HepG2 (cell line): ENCODE results near the gene RGL3. TPM values are rescaled to one million over a fixed set of nuclear protein-coding genes. Genes with fewer than 3 reads are reported as not detected.

Source experiments
- E2F1 ChIP-seq: sonication (generic); formaldehyde crosslinking; IDR thresholded peaks from 2 replicates; pipeline ENCODE4 v1.5.0; 2020; ENCODE audit warnings: missing genetic modification reagents
- GTF2F1 ChIP-seq: fragments of 150-350 bp; IDR thresholded peaks from 2 replicates; pipeline ENCODE4 v1.6.1; 2014; ENCODE audit warnings: low read length
- HIVEP1 ChIP-seq: sonication (generic); formaldehyde crosslinking; IDR thresholded peaks from 2 replicates; pipeline ENCODE4 v1.4.0; 2020; ENCODE audit warnings: mild to moderate bottlenecking, missing genetic modification reagents
- KDM4B ChIP-seq: sonication (generic); formaldehyde crosslinking; IDR thresholded peaks from 2 replicates; pipeline ENCODE4 v1.4.0; 2020; ENCODE audit warnings: missing genetic modification reagents
- KMT2B ChIP-seq: IDR thresholded peaks from 2 replicates; pipeline ENCODE4 v1.6.1; 2016; ENCODE audit warnings: missing genetic modification reagents, missing compliant biosample characterization
- NR1H2 ChIP-seq: sonication (generic); formaldehyde crosslinking; IDR thresholded peaks from 2 replicates; pipeline ENCODE4 v1.8.1; 2022; ENCODE audit warnings: low read depth, missing genetic modification reagents, borderline replicate concordance
- NRL ChIP-seq: sonication (generic); formaldehyde crosslinking; IDR thresholded peaks from 2 replicates; pipeline ENCODE4 v1.5.0; 2020; ENCODE audit warnings: missing genetic modification reagents, mild to moderate bottlenecking, moderate library complexity, borderline replicate concordance
- PATZ1 ChIP-seq: sonication (generic); formaldehyde crosslinking; IDR thresholded peaks from 2 replicates; pipeline ENCODE4 v1.4.0; 2020; ENCODE audit warnings: missing genetic modification reagents
- REXO4 ChIP-seq: sonication (generic); formaldehyde crosslinking; IDR thresholded peaks from 2 replicates; pipeline ENCODE4 v1.8.0; 2022; ENCODE audit warnings: missing genetic modification reagents, mild to moderate bottlenecking, borderline replicate concordance
- SALL1 ChIP-seq: sonication (generic); formaldehyde crosslinking; IDR thresholded peaks from 2 replicates; pipeline ENCODE4 v1.8.0; 2022; ENCODE audit warnings: mild to moderate bottlenecking, missing genetic modification reagents
- SETDB1 ChIP-seq: sonication (generic); formaldehyde crosslinking; IDR thresholded peaks from 2 replicates; pipeline ENCODE4 v1.5.1; 2020; ENCODE audit warnings: missing genetic modification reagents, mild to moderate bottlenecking, borderline replicate concordance
- SKI ChIP-seq: fragments of 450-650 bp; IDR thresholded peaks from one replicate; pipeline ENCODE4 v1.6.1; 2018; ENCODE audit warnings: mild to moderate bottlenecking; ENCODE audit not compliant: partially characterized antibody
- ZEB1 ChIP-seq: IDR thresholded peaks from 2 replicates; pipeline ENCODE4 v1.6.1; 2012; ENCODE audit warnings: mild to moderate bottlenecking, low read depth, inconsistent platforms; ENCODE audit not compliant: insufficient replicate concordance
- ZFP36 ChIP-seq: fragments of 150-350 bp; IDR thresholded peaks from 2 replicates; pipeline ENCODE4 v1.6.1; 2018; ENCODE audit warnings: borderline replicate concordance, low read length, low read depth; ENCODE audit not compliant: partially characterized antibody
- ZNF331 ChIP-seq: sonication (generic); formaldehyde crosslinking; IDR thresholded peaks from 2 replicates; pipeline ENCODE4 v1.4.0; 2020; ENCODE audit warnings: missing genetic modification reagents
- ZNF598 ChIP-seq: sonication (generic); formaldehyde crosslinking; IDR thresholded peaks from 2 replicates; pipeline ENCODE4 v1.5.1; 2020; ENCODE audit warnings: mild to moderate bottlenecking, missing genetic modification reagents, borderline replicate concordance
- ZNF883 ChIP-seq: sonication (generic); formaldehyde crosslinking; IDR thresholded peaks from 2 replicates; pipeline ENCODE4 v1.5.1; 2020; ENCODE audit warnings: mild to moderate bottlenecking, missing genetic modification reagents; ENCODE audit errors: not compliant biosample characterization
- polyA plus RNA-seq, 8 experiments: library from polyadenylated mRNA; depleted of rRNA in 3 of 8; stranded (reverse) in 7 of 8; unstranded in 1 of 8; fragments of >200 nt; fragmentation: Illumina TruSeq in 4 of 8; extraction: Trizol in 4 of 8; gene quantifications; 2 replicates each; pipeline versions ENCODE4 v1.2.1 to v1.2.3, GENCODE V29; 2011 to 2016; ENCODE audit warnings: low read depth in 4 of 8, missing spikeins in 1 of 8, mixed read lengths in 1 of 8; ENCODE audit not compliant: insufficient read depth in 1 of 8
- total RNA-seq, 5 experiments: library from RNA; depleted of rRNA; stranded (reverse); fragments of >200 nt; fragmentation: Illumina TruSeq; extraction: Trizol; gene quantifications; 2 replicates each; pipeline ENCODE4 v1.2.3, GENCODE V29; 2016; ENCODE audit warnings: low read depth in 1 of 5
- TF ChIP-seq, protein P1 (sequence below): sonication (generic); formaldehyde crosslinking; IDR thresholded peaks from 2 replicates; pipeline ENCODE4 v1.5.0; 2020; ENCODE audit warnings: mild to moderate bottlenecking, missing genetic modification reagents, moderate library complexity
- TF ChIP-seq, protein P2 (sequence below): sonication (generic); formaldehyde crosslinking; IDR thresholded peaks from 2 replicates; pipeline ENCODE4 v1.5.0; 2020; ENCODE audit warnings: mild to moderate bottlenecking, missing genetic modification reagents

The RGL3 gene
- total and polyA plus RNA-seq, 2 of the 13 experiments (the other 11 are each of a cell fraction or from before 2014, with no cell fraction given), result 4.2 to 7.6 TPM

GRCh38 chr19:11346104-11346940, 72.8 kb downstream of the RGL3 start, which contains the start of the genes CCDC159 and TMEM205 (continued):
- TF ChIP-seq, protein P1, sequence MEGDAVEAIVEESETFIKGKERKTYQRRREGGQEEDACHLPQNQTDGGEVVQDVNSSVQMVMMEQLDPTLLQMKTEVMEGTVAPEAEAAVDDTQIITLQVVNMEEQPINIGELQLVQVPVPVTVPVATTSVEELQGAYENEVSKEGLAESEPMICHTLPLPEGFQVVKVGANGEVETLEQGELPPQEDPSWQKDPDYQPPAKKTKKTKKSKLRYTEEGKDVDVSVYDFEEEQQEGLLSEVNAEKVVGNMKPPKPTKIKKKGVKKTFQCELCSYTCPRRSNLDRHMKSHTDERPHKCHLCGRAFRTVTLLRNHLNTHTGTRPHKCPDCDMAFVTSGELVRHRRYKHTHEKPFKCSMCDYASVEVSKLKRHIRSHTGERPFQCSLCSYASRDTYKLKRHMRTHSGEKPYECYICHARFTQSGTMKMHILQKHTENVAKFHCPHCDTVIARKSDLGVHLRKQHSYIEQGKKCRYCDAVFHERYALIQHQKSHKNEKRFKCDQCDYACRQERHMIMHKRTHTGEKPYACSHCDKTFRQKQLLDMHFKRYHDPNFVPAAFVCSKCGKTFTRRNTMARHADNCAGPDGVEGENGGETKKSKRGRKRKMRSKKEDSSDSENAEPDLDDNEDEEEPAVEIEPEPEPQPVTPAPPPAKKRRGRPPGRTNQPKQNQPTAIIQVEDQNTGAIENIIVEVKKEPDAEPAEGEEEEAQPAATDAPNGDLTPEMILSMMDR (CRISPR knock-in tag), result peak; percentile 58
- no peak for TF ChIP-seq ZNF883
- no peak for TF ChIP-seq KMT2B (CRISPR knock-in tag)
- peak; percentile 56; the same call in 1 of the 2 replicates for TF ChIP-seq SALL1 (CRISPR knock-in tag)
- no peak for TF ChIP-seq SKI
- no peak for TF ChIP-seq ZNF598
- TF ChIP-seq ZEB1, result no peak
- no peak for TF ChIP-seq GTF2F1
- TF ChIP-seq NRL (CRISPR knock-in tag), result no peak; the same call in 1 of the 2 replicates
- no peak for TF ChIP-seq E2F1 (CRISPR knock-in tag)
- no peak for TF ChIP-seq HIVEP1
- TF ChIP-seq, protein P2, sequence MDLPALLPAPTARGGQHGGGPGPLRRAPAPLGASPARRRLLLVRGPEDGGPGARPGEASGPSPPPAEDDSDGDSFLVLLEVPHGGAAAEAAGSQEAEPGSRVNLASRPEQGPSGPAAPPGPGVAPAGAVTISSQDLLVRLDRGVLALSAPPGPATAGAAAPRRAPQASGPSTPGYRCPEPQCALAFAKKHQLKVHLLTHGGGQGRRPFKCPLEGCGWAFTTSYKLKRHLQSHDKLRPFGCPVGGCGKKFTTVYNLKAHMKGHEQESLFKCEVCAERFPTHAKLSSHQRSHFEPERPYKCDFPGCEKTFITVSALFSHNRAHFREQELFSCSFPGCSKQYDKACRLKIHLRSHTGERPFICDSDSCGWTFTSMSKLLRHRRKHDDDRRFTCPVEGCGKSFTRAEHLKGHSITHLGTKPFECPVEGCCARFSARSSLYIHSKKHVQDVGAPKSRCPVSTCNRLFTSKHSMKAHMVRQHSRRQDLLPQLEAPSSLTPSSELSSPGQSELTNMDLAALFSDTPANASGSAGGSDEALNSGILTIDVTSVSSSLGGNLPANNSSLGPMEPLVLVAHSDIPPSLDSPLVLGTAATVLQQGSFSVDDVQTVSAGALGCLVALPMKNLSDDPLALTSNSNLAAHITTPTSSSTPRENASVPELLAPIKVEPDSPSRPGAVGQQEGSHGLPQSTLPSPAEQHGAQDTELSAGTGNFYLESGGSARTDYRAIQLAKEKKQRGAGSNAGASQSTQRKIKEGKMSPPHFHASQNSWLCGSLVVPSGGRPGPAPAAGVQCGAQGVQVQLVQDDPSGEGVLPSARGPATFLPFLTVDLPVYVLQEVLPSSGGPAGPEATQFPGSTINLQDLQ (CRISPR knock-in tag), result no peak
- TF ChIP-seq REXO4, result no peak
- no peak for TF ChIP-seq ZFP36
- TF ChIP-seq PATZ1 (CRISPR knock-in tag), result peak; percentile 57; the same call in 1 of the 2 replicates
- TF ChIP-seq ZNF331, result no peak
- no peak for TF ChIP-seq KDM4B (CRISPR knock-in tag)
- no peak for TF ChIP-seq NR1H2 (CRISPR knock-in tag)
- no peak for TF ChIP-seq SETDB1 (CRISPR knock-in tag)
